SJCRH30 (cell line): ENCODE data around the gene HSD17B3. TPM values are rescaled to one million over a fixed set of nuclear protein-coding genes. Genes with fewer than 3 reads are reported as not detected.
"Not testable (repeated sequence)": the region's sequence is repeated elsewhere in the genome, so short reads cannot be mapped to it uniquely, and the experiment has no call there.

Source experiments
- DNase-seq, 2 experiments: peaks; one replicate each; pipeline ENCODE4 v3.0.0-alpha.2; 2015 to 2020
- H3K27ac ChIP-seq: fragments of 250-450 bp; sonication (Bioruptor Pico); 2 replicates; pipeline ENCODE4 v1.5.1; 2020; ENCODE audit warnings: mild to moderate bottlenecking, moderate library complexity
- H3K27me3 ChIP-seq: fragments of 250-450 bp; sonication (Bioruptor Pico); 2 replicates; pipeline ENCODE4 v1.5.1; 2020; ENCODE audit warnings: mild to moderate bottlenecking, moderate library complexity
- H3K36me3 ChIP-seq: fragments of 250-450 bp; sonication (Bioruptor Pico); 2 replicates; pipeline ENCODE4 v1.5.1; 2020; ENCODE audit warnings: mild to moderate bottlenecking, moderate library complexity
- H3K4me1 ChIP-seq: fragments of 250-450 bp; sonication (Bioruptor Pico); 2 replicates; pipeline ENCODE4 v1.5.1; 2020; ENCODE audit warnings: mild to moderate bottlenecking, moderate library complexity
- H3K4me3 ChIP-seq: fragments of 250-450 bp; sonication (Bioruptor Pico); 2 replicates; pipeline ENCODE4 v1.5.1; 2020; ENCODE audit warnings: mild to moderate bottlenecking, moderate library complexity
- H3K9me3 ChIP-seq: fragments of 250-450 bp; sonication (Bioruptor Pico); replicated peaks from 2 replicates; pipeline ENCODE4 v1.5.1; 2020; ENCODE audit warnings: mild to moderate bottlenecking, moderate library complexity
- total RNA-seq: library from RNA; depleted of rRNA; stranded (reverse); fragments of >200 nt; shearing (Covaris generic); gene quantifications from 2 replicates; pipeline ENCODE4 v1.2.3, GENCODE V29; 2014; rRNA removed

The HSD17B3 gene
- 0.20 and 0.23 TPM in 2 replicates for total RNA-seq

GRCh38 chr9:96302021-96302420 lies at the start of gene HSD17B3:
Gene HSD17B3, minus strand, starts transcription at chr9:96302176. Its CDS starts 72 bp downstream, at chr9:96302104.
- no peak within 1 kb of the TSS for H3K27ac ChIP-seq
- peaks cover 7% of the 10 kb centered on the region; the same call in 1 of the 2 replicates for H3K4me1 ChIP-seq
- H3K9me3 ChIP-seq, result no peaks in the 10 kb centered on the region
- H3K36me3 ChIP-seq, result no peaks in the 10 kb centered on the region
- no peaks in the 10 kb centered on the region for H3K27me3 ChIP-seq
- peak; percentile 17 to 35 for DNase-seq
- no peak within 1 kb of the TSS for H3K4me3 ChIP-seq

GRCh38 chr9:96350866-96351265 lies 48.9 kb upstream of the HSD17B3 start:
- H3K9me3 ChIP-seq, result peaks cover 3% of the 10 kb centered on the region; the same call in 1 of the 2 replicates
- H3K36me3 ChIP-seq, result no peaks in the 10 kb centered on the region
- no peak for DNase-seq
- H3K27me3 ChIP-seq, result no peaks in the 10 kb centered on the region
- H3K4me3 ChIP-seq, result no peak overlapping the region
- H3K4me1 ChIP-seq, result no peaks in the 10 kb centered on the region
- H3K27ac ChIP-seq, result no peak overlapping the region

GRCh38 chr9:96348261-96348660 lies 46.3 kb upstream of the HSD17B3 start:
- Histone ChIP-seq H3K27ac (no peak overlapping the region), H3K36me3 (no peaks in the 10 kb centered on the region), H3K9me3 (peaks cover 9% of the 10 kb centered on the region), H3K27me3 (no peaks in the 10 kb centered on the region), H3K4me3 (no peak overlapping the region), H3K4me1 (peaks cover 10% of the 10 kb centered on the region)
- no peak for DNase-seq

GRCh38 chr9:96345551-96345950 lies 43.6 kb upstream of the HSD17B3 start:
- Histone ChIP-seq H3K4me3 (no peak overlapping the region), H3K27me3 (no peaks in the 10 kb centered on the region), H3K36me3 (no peaks in the 10 kb centered on the region), H3K27ac (no peak overlapping the region), H3K9me3 (peaks cover 6% of the 10 kb centered on the region), H3K4me1 (peaks cover 11% of the 10 kb centered on the region)
- no peak for DNase-seq

- peaks cover 6% of the 10 kb centered on the region for H3K9me3 ChIP-seq
- H3K27me3 ChIP-seq, result no peaks in the 10 kb centered on the region
- no peak overlapping the region for H3K27ac ChIP-seq
- peaks cover 15% of the 10 kb centered on the region for H3K4me1 ChIP-seq
- H3K4me3 ChIP-seq, result no peak overlapping the region
- DNase-seq, result peak; percentile 74 to 80
- no peaks in the 10 kb centered on the region for H3K36me3 ChIP-seq
These were observed 42.6 kb upstream of the HSD17B3 start for GRCh38 chr9:96344458-96345180.

- Histone ChIP-seq H3K9me3 (peaks cover 6% of the 10 kb centered on the region), H3K4me3 (no peak overlapping the region)
These were observed 41.8 kb upstream of the HSD17B3 start for GRCh38 chr9:96343515-96344360.

GRCh38 chr9:96342571-96343245 lies 40.7 kb upstream of the HSD17B3 start:
- no peak overlapping the region for H3K4me3 ChIP-seq
- H3K4me1 ChIP-seq, result peaks cover 20% of the 10 kb centered on the region
- no peaks in the 10 kb centered on the region for H3K36me3 ChIP-seq
- no peak for DNase-seq
- no peaks in the 10 kb centered on the region for H3K27me3 ChIP-seq
- no peak overlapping the region for H3K27ac ChIP-seq
- peaks cover 6% of the 10 kb centered on the region for H3K9me3 ChIP-seq

More at GRCh38 chr9:96343515-96344360, 41.8 kb upstream of the HSD17B3 start:
- no peak for DNase-seq
- H3K27me3 ChIP-seq, result no peaks in the 10 kb centered on the region
- H3K4me1 ChIP-seq, result peaks cover 20% of the 10 kb centered on the region
- H3K36me3 ChIP-seq, result no peaks in the 10 kb centered on the region
- H3K27ac ChIP-seq, result no peak overlapping the region

- H3K4me1 ChIP-seq, result peaks cover 20% of the 10 kb centered on the region
- no peak overlapping the region for H3K27ac ChIP-seq
These were observed 38.7 kb upstream of the HSD17B3 start for GRCh38 chr9:96340707-96341106.

GRCh38 chr9:96338299-96338698 lies 36.3 kb upstream of the HSD17B3 start:
- no peak overlapping the region for H3K27ac ChIP-seq
- no peak for DNase-seq
- H3K27me3 ChIP-seq, result no peaks in the 10 kb centered on the region

More at GRCh38 chr9:96340707-96341106, 38.7 kb upstream of the HSD17B3 start:
- no peaks in the 10 kb centered on the region for H3K27me3 ChIP-seq
- DNase-seq, result no peak
- no peaks in the 10 kb centered on the region for H3K36me3 ChIP-seq
- peaks cover 6% of the 10 kb centered on the region for H3K9me3 ChIP-seq
- H3K4me3 ChIP-seq, result no peak overlapping the region

GRCh38 chr9:96333958-96334357 lies 32.0 kb upstream of the HSD17B3 start:
- Histone ChIP-seq H3K9me3 (no peaks in the 10 kb centered on the region; the same call in 1 of the 2 replicates), H3K4me3 (no peak overlapping the region), H3K36me3 (no peaks in the 10 kb centered on the region), H3K27me3 (no peaks in the 10 kb centered on the region), H3K27ac (no peak overlapping the region), H3K4me1 (no peaks in the 10 kb centered on the region)
- DNase-seq, result no peak

More at GRCh38 chr9:96338299-96338698, 36.3 kb upstream of the HSD17B3 start:
- H3K4me1 ChIP-seq, result peaks cover 10% of the 10 kb centered on the region
- H3K36me3 ChIP-seq, result no peaks in the 10 kb centered on the region
- H3K9me3 ChIP-seq, result no peaks in the 10 kb centered on the region
- no peak overlapping the region for H3K4me3 ChIP-seq

GRCh38 chr9:96331236-96331947 lies 29.4 kb upstream of the HSD17B3 start:
- Histone ChIP-seq H3K9me3 (no peaks in the 10 kb centered on the region; the same call in 1 of the 2 replicates), H3K4me1 (no peaks in the 10 kb centered on the region), H3K36me3 (no peaks in the 10 kb centered on the region), H3K27me3 (no peaks in the 10 kb centered on the region), H3K27ac (no peak overlapping the region), H3K4me3 (no peak overlapping the region)
- DNase-seq, result no peak

GRCh38 chr9:96327694-96328352 lies 25.8 kb upstream of the HSD17B3 start:
- no peaks in the 10 kb centered on the region for H3K4me1 ChIP-seq
- H3K4me3 ChIP-seq, result no peak overlapping the region
- no peak overlapping the region for H3K27ac ChIP-seq
- no peaks in the 10 kb centered on the region; the same call in 1 of the 2 replicates for H3K9me3 ChIP-seq
- H3K36me3 ChIP-seq, result no peaks in the 10 kb centered on the region
- H3K27me3 ChIP-seq, result no peaks in the 10 kb centered on the region
- peak; percentile 44 to 85 for DNase-seq

GRCh38 chr9:96323169-96323568 lies 21.2 kb upstream of the HSD17B3 start:
- Histone ChIP-seq H3K27ac (no peak overlapping the region), H3K4me3 (no peak overlapping the region), H3K4me1 (no peaks in the 10 kb centered on the region), H3K36me3 (no peaks in the 10 kb centered on the region), H3K27me3 (no peaks in the 10 kb centered on the region), H3K9me3 (no peaks in the 10 kb centered on the region)
- DNase-seq, result no peak

- H3K36me3 ChIP-seq, H3K4me1 ChIP-seq, H3K4me3 ChIP-seq, H3K9me3 ChIP-seq, DNase-seq, H3K27ac ChIP-seq, H3K27me3 ChIP-seq: not testable (repeated sequence)
These were observed 20.8 kb upstream of the HSD17B3 start for GRCh38 chr9:96322736-96323135.
